IMR-90 (cell line): ENCODE measurements around the gene U2SURP. TPM values are rescaled to one million over a fixed set of nuclear protein-coding genes. Genes with fewer than 3 reads are reported as not detected.
A peak's percentile ranks its signal among the peaks of the same experiment; 100 is the strongest.

Experiments used
- ATAC-seq: fragments of 200-7000 bp; cut with Tn5 transposase; 2 replicates; pipeline ENCODE4 v1.9.1; 2020; ENCODE audit warnings: low read depth, mild to moderate bottlenecking, moderate library complexity
- BruUV-seq: library from RNA; stranded (reverse); fragments of 400-500 nt; replicated peaks from 2 replicates; lab custom pipeline; 2021; lab: Mats Ljungman, UMichigan
- CTCF ChIA-PET: fragments of 300-600 bp; formaldehyde crosslinking; extraction: SDS; loops from one replicate; lab custom pipeline; 2021; ENCODE audit warnings: antibody characterized with exemption; lab: Yijun Ruan, JAX
- POLR2A ChIA-PET: fragments of 300-600 bp; sonication (Branson Sonifier 250); formaldehyde crosslinking; loops from one replicate; lab custom pipeline; 2022; ENCODE audit warnings: antibody characterized with exemption; ENCODE audit not compliant: unreplicated experiment; lab: Charles Lee
- DNase-seq: peaks from one replicate; pipeline ENCODE4 v3.0.0; 2013
- H2AFZ ChIP-seq: replicated peaks from 2 replicates; pipeline ENCODE3; 2013; ENCODE audit warnings: low read length, mild to moderate bottlenecking; ENCODE audit not compliant: poor library complexity
- H2AK5ac ChIP-seq: 2 replicates; pipeline ENCODE4 v1.6.1; 2013; ENCODE audit warnings: low read depth, low read length, inconsistent platforms
- H2AK9ac ChIP-seq: replicated peaks from 2 replicates; pipeline ENCODE3; 2013; ENCODE audit warnings: mild to moderate bottlenecking, low read depth, low read length, moderate library complexity; ENCODE audit not compliant: poor library complexity
- H2BK120ac ChIP-seq: 2 replicates; pipeline ENCODE4 v1.6.1; 2013; ENCODE audit warnings: low read depth, low read length, inconsistent platforms
- H2BK15ac ChIP-seq: 3 replicates; pipeline ENCODE4 v1.6.1; 2013; ENCODE audit warnings: low read depth, low read length, inconsistent platforms
- H2BK20ac ChIP-seq: 2 replicates; pipeline ENCODE4 v1.6.1; 2013; ENCODE audit warnings: low read depth, mild to moderate bottlenecking, inconsistent platforms, low read length, moderate library complexity
- H2BK5ac ChIP-seq: 2 replicates; pipeline ENCODE4 v1.6.1; 2013; ENCODE audit warnings: mild to moderate bottlenecking, low read depth, low read length, inconsistent platforms; ENCODE audit not compliant: poor library complexity, severe bottlenecking
- H3K14ac ChIP-seq: replicated peaks from 2 replicates; pipeline ENCODE4 v1.6.1; 2013; ENCODE audit warnings: low read depth, low read length, inconsistent platforms
- H3K18ac ChIP-seq: 2 replicates; pipeline ENCODE4 v1.6.1; 2013; ENCODE audit warnings: low read depth, low read length, control low read depth
- H3K23ac ChIP-seq: 2 replicates; pipeline ENCODE4 v1.6.1; 2013; ENCODE audit warnings: low read depth, low read length, inconsistent platforms
- H3K27ac ChIP-seq: 2 replicates; pipeline ENCODE4 v1.5.1; 2013; ENCODE audit warnings: mild to moderate bottlenecking, control low read depth, low read length; ENCODE audit not compliant: insufficient read depth
- H3K27me3 ChIP-seq: 2 replicates; pipeline ENCODE4 v1.6.1; 2013; ENCODE audit warnings: low read length; ENCODE audit not compliant: control insufficient read depth, insufficient read depth
- H3K36me3 ChIP-seq: 2 replicates; pipeline ENCODE4 v1.6.1; 2013; ENCODE audit warnings: low read length, mixed read lengths; ENCODE audit not compliant: control insufficient read depth, insufficient read depth
- H3K4ac ChIP-seq: 2 replicates; pipeline ENCODE4 v1.6.1; 2013; ENCODE audit warnings: low read depth, low read length, inconsistent platforms
- H3K4me1 ChIP-seq: 2 replicates; pipeline ENCODE4 v1.6.1; 2013; ENCODE audit warnings: low read length, mixed read lengths; ENCODE audit not compliant: control insufficient read depth, insufficient read depth
- H3K4me2 ChIP-seq: 2 replicates; pipeline ENCODE4 v1.6.1; 2013; ENCODE audit warnings: low read depth, mild to moderate bottlenecking, control low read depth, low read length, moderate library complexity
- H3K4me3 ChIP-seq: 2 replicates; pipeline ENCODE4 v1.5.1; 2013; ENCODE audit warnings: low read depth, mild to moderate bottlenecking, control low read depth, low read length, moderate library complexity; ENCODE audit not compliant: insufficient read depth
- H3K56ac ChIP-seq: 2 replicates; pipeline ENCODE4 v1.6.1; 2013; ENCODE audit warnings: low read length, inconsistent platforms; ENCODE audit not compliant: insufficient read depth; ENCODE audit errors: extremely low read depth
- H3K79me1 ChIP-seq, 2 experiments: 2 replicates each; pipeline ENCODE4 v1.6.1; 2013; ENCODE audit warnings: low read length in 2 of 2, inconsistent platforms in 1 of 2, low read depth in 1 of 2
- H3K9ac ChIP-seq: 2 replicates; pipeline ENCODE4 v1.6.1; 2013; ENCODE audit warnings: low read depth, low read length, control low read depth
- H3K9me1 ChIP-seq: 2 replicates; pipeline ENCODE4 v1.6.1; 2013; ENCODE audit warnings: low read length, inconsistent platforms; ENCODE audit not compliant: insufficient read depth
- H3K9me3 ChIP-seq: 2 replicates; pipeline ENCODE4 v1.6.1; 2013; ENCODE audit warnings: low read length; ENCODE audit not compliant: control insufficient read depth, insufficient read depth
- H4K20me1 ChIP-seq: 2 replicates; pipeline ENCODE4 v1.6.1; 2013; ENCODE audit warnings: low read length, inconsistent platforms; ENCODE audit not compliant: insufficient read depth
- H4K5ac ChIP-seq: 2 replicates; pipeline ENCODE4 v1.6.1; 2013; ENCODE audit warnings: mild to moderate bottlenecking, low read depth, low read length, control low read depth
- H4K8ac ChIP-seq, 2 experiments: 2 replicates each; pipeline ENCODE4 v1.6.1; 2013; ENCODE audit warnings: low read depth in 2 of 2, low read length in 2 of 2, control low read depth in 1 of 2, inconsistent platforms in 1 of 2
- H4K91ac ChIP-seq: 2 replicates; pipeline ENCODE4 v1.6.1; 2013; ENCODE audit warnings: low read depth, low read length, inconsistent platforms; ENCODE audit not compliant: insufficient read depth
- CEBPB ChIP-seq: IDR thresholded peaks from 2 replicates; pipeline ENCODE4 v1.6.1; 2012; ENCODE audit warnings: low read depth, low read length, improper control_type of control experiment
- CTCF ChIP-seq: conservative IDR thresholded peaks from 2 replicates; pipeline ENCODE4 v1.5.1; 2012; ENCODE audit warnings: mild to moderate bottlenecking, low read depth, low read length, improper control_type of control experiment
- MAFK ChIP-seq: IDR thresholded peaks from 2 replicates; pipeline ENCODE4 v1.6.1; 2012; ENCODE audit warnings: low read depth, low read length, improper control_type of control experiment
- RAD21 ChIP-seq: IDR thresholded peaks from 2 replicates; pipeline ENCODE4 v1.6.1; 2012; ENCODE audit warnings: low read length, improper control_type of control experiment
- SMC3 ChIP-seq: fragments of 150-350 bp; IDR thresholded peaks from 2 replicates; pipeline ENCODE4 v1.6.1; 2016; ENCODE audit warnings: low read depth, mild to moderate bottlenecking, antibody characterized with exemption, low read length, moderate library complexity
- USF2 ChIP-seq: fragments of 150-350 bp; IDR thresholded peaks from 2 replicates; pipeline ENCODE4 v1.6.1; 2017; ENCODE audit warnings: mild to moderate bottlenecking, antibody characterized with exemption, low read length, low read depth
- WGBS, 2 experiments: methylation state at CpG; one replicate each; pipeline versions ENCODE4 v1.1.5 to v1.1.7; 2013; ENCODE audit warnings: missing lambda C conversion rate in 2 of 2; ENCODE audit not compliant: insufficient read length in 1 of 2; ENCODE audit errors: extremely low coverage in 2 of 2; 5-methylcytosine and 5-hydroxymethylcytosine counted together
- dilution Hi-C: fragments of 300-500 bp; cut with HindIII; formaldehyde crosslinking; loops from one replicate; pipeline ENCODE4 v1.14.3; 2018; ENCODE audit warnings: low sequenced_read_pairs; ENCODE audit not compliant: unreplicated experiment
- in situ Hi-C: fragments of 300-500 bp; cut with MboI; formaldehyde crosslinking; loops from 3 replicates; pipeline ENCODE4 v1.14.3; 2019; ENCODE audit warnings: low sequenced_read_pairs, inconsistent platforms, mixed read lengths
- intact Hi-C: fragments of 100-400 bp; cut with micrococcal nuclease; formaldehyde crosslinking; loops from 2 replicates; pipeline ENCODE4 v1.10.0; 2022
- polyA plus RNA-seq, 3 experiments: library from polyadenylated mRNA; depleted of rRNA; stranded (reverse); fragments of >200 nt; gene quantifications; 2 replicates each; pipeline ENCODE4 v1.2.3, GENCODE V29; 2012; ENCODE audit warnings: low replicate concordance in 1 of 3
- total RNA-seq: library from RNA; depleted of rRNA; stranded (reverse); fragments of >200 nt; gene quantifications from 2 replicates; pipeline ENCODE4 v1.2.3, GENCODE V29; 2012

Gene U2SURP
- total and polyA plus RNA-seq, 2 of the 4 experiments (the other 2 are of a cell fraction): 24.8 to 29.4 TPM

DNA sequence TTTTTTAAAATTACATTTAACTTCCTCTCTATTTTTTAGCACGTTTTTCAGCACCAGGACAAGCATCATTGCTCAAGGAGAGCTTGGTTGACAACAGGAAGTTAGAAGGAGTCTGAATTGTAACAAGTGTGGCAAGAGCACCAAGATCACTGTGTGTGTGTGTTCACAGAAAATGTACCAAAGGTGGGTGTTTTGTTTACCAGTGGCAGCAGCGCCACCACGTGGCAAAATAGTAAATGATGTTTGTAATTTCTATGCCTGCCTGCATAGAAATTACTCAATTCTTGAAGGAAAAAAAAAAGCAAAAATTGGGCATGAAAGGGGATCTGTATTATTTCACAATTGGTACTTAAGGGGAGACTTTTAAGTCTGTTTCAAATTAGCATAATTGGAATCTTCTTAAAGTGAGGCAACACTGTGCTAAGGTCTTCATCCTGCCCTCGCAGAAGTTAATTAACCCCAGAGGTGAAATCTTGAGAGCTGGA lies 7.4 kb upstream of the U2SURP start:
- H3K27ac ChIP-seq: no peak overlapping the region
- H3K79me1 ChIP-seq: no peaks in the 10 kb centered on the region
- H3K4me3 ChIP-seq: no peak overlapping the region
- H3K9ac ChIP-seq: no peak overlapping the region
- no TSS peak for BruUV-seq
- ChIA-PET POLR2A (no interaction called here), CTCF (interaction anchor here (0.9 kb wide), 1 partner anchor 226 kb away, joined by 3 read pairs; no protein-coding TSS in a partner anchor)
- H4K8ac ChIP-seq: no peak overlapping the region
- no peak overlapping the region for H2AFZ ChIP-seq
- dilution Hi-C loops (no loop called here), intact Hi-C loops (loop anchor here (1.0 kb wide), 3 partner anchors 66 to 408 kb away; no protein-coding TSS in a partner anchor), in situ Hi-C loops (loop anchor here (5.0 kb wide), 2 partner anchors 162 to 407 kb away; no protein-coding TSS in a partner anchor)
- no peak overlapping the region for H2BK120ac ChIP-seq
- no peaks in the 10 kb centered on the region; the same call in 1 of the 2 replicates for H3K9me1 ChIP-seq
- H2AK9ac ChIP-seq: no peak overlapping the region
- no peak overlapping the region for H4K91ac ChIP-seq
- TF ChIP-seq CEBPB: peak; percentile 57
- no peak; the same call in 1 of the 2 replicates for TF ChIP-seq USF2
- peak; percentile 66 for TF ChIP-seq SMC3
- TF ChIP-seq RAD21: peak; percentile 81
- TF ChIP-seq CTCF: peak; percentile 78
- no peak for TF ChIP-seq MAFK
- H3K14ac ChIP-seq: no peak overlapping the region
- DNase-seq (peak; percentile 72), ATAC-seq (peak; percentile 66)
- no CpG with 5 or more reads among the region's 4 CpGs for WGBS, 2 experiments
- no peak overlapping the region for H3K4me2 ChIP-seq
- H3K27me3 ChIP-seq: no peaks in the 10 kb centered on the region; the same call in 1 of the 2 replicates
- no peak overlapping the region for H2AK5ac ChIP-seq
- no peaks in the 10 kb centered on the region for H4K20me1 ChIP-seq
- H3K9me3 ChIP-seq: no peaks in the 10 kb centered on the region
- no peak overlapping the region for H3K23ac ChIP-seq
- no peak overlapping the region for H4K5ac ChIP-seq
- H2BK5ac ChIP-seq: no peak overlapping the region
- no peaks in the 10 kb centered on the region for H3K36me3 ChIP-seq
- no peak overlapping the region for H3K56ac ChIP-seq
- no peak overlapping the region for H2BK20ac ChIP-seq
- peaks cover 2% of the 10 kb centered on the region; the same call in 1 of the 2 replicates for H3K4me1 ChIP-seq
- no peak overlapping the region for H2BK15ac ChIP-seq
- H3K4ac ChIP-seq: no peak overlapping the region
- H3K18ac ChIP-seq: no peak overlapping the region
